ENCODE results near the gene TBRG4.

TBRG4 gene

DNA sequence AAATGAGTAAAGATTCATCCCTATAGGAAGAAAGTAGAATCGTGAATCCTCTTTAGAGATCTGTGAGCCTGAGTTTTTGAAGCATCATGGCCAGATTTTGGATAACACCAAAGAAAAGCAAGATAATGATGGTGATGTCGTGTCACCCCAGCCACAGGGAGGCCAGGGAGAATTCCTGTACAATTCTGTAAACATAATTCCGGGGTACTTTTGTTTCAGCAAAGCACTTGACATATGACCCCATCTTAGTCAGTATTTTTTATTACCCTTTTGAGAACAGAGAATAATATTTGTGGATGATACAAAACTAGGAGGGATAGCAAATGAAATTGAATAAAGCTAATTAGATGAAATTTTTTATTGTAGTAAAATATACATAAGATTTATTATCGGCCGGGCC lies 56.5 kb downstream of the TBRG4 start:
- no peak for DNase-seq (ENCODE audit: low spot score)

DNA sequence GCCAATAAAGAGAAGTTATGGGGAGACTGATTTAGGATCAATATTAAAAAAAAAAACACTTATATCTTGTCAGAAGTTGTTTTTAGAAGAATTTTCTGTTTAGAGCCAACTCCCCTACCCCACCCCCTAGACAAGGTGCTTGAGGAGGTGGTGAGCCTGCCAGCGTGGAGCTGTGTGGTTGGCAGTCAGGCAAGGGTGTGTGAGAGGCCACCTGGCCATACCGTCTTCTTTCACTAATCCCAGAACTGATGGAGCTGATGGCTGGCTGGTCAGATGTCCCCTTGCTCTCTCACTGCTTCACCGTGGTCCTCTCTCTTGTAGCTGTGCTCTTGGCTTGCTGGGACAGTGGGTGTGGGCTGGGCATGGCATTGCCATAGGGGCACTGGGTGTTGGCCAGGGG lies 57.1 kb downstream of the TBRG4 start:
- no peak for DNase-seq (ENCODE audit: low spot score)

DNA sequence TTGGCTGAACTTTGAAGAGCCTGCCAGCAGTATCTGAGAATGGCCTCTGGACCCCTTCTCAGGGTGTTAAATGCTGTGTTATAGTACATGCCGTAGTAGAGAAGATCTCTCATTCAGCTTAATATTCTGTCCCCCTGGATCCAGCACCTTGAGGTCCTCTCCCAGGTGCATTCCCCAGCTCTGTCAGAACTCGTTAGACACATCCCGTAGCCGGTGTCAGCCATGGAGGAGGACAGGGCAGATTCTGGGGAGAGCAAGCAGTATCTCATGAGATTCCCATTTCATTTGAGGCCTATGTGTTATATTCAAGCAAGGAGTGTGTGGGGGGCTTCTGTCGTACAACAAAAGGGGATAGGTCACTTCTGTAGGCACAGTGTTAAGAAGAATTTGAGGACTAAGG lies 57.6 kb downstream of the TBRG4 start:
- no peak for DNase-seq (ENCODE audit: low spot score)

DNA sequence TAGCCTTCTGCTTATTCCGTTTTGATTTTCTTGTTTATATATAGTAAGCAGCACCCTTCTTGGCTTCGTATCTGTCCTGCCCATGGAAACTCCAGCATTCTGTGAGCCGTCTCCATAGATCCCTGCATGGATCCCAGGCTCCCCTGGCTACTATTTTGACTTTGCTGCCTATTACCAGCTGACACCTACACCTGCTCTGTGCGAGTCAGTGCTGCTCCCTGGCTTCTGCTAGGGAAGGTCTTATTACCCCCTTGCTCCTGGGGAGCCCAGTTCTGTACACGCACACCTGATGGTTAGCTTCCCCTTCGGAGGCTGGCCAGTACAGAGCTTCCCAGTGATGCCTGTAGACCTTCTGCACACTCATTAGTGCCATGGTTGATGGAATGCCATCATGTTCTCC lies 58.1 kb downstream of the TBRG4 start:
- no peak for DNase-seq (ENCODE audit: low spot score)

DNA sequence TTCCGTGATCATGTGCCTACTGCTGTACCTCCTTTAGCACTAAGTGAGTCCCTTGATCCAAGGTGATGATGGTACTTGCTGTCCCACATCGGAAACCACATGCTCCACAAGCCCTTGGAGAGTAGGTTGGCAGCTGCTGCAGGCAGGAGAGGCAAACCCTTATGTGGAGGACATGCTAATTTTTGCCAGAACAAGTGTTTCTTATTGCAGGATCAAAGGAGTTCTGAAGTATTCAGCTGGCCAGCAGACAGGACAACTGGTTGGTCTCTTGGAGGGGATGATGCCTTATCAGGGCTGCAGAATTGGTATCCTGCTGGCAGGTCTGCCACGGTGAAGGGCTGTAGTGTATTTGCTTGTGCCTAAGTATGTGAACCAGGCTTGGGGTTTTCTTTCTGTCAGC lies 59.5 kb downstream of the TBRG4 start:
- no peak for DNase-seq (ENCODE audit: low spot score)

DNA sequence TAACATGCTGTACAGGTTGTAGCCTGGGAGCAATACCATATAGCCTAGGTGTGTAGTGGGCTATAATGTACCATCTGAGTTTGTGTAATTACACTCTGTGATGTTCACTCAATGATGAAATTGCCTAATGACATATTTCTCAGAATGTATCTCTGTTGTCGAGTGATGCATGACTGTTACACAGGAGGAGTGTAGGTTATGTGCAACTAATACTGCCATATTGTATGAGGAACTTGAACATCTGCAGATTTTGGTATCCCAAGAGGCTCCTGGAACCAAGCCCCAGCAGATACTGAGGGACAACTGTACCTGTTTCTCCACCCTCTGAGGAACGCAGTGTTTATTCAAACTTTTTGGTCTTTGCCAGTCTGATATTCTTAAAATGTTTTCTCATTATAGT lies 61.3 kb downstream of the TBRG4 start:
- no peak for DNase-seq (ENCODE audit: low spot score)
